HCT116 (cell line): ENCODE results near the gene TBX2. TPM values are rescaled to one million over a fixed set of nuclear protein-coding genes. Genes with fewer than 3 reads are reported as not detected.

Source experiments
- ATAC-seq: fragments of 200-7000 bp; cut with Tn5 transposase; 2 replicates; pipeline ENCODE4 v1.9.1; 2020; ENCODE audit warnings: mild to moderate bottlenecking, moderate library complexity
- BruUV-seq: library from RNA; stranded (reverse); fragments of 400-500 nt; replicated peaks from 2 replicates; lab custom pipeline; 2021; lab: Mats Ljungman, UMichigan
- CTCF ChIA-PET: fragments of 300-600 bp; sonication (Branson Sonifier 250); formaldehyde crosslinking; loops from one replicate; lab custom pipeline; 2021; ENCODE audit warnings: antibody characterized with exemption; lab: Charles Lee
- POLR2A ChIA-PET: fragments of 300-600, 350-600 bp; sonication (Branson Sonifier 250); formaldehyde crosslinking; loops from one replicate; lab custom pipeline; 2021; ENCODE audit warnings: antibody characterized with exemption; lab: Charles Lee
- RAD21 ChIA-PET, 2 experiments: fragments of 300-600 bp; sonication (Branson Sonifier 250); formaldehyde crosslinking; loops; one replicate each; lab custom pipeline; 2023; ENCODE audit warnings: low total read pairs in 2 of 2; ENCODE audit not compliant: uncharacterized antibody in 2 of 2, unreplicated experiment in 2 of 2, low non-redundant PET in 1 of 2; lab: Charles Lee
- DNase-seq: peaks from one replicate; pipeline ENCODE4 v3.0.0-alpha.2; 2010; ENCODE audit warnings: low read depth, low spot score
- H2AFZ ChIP-seq: fragments of 200-600 bp; shearing (Covaris generic), sonication (generic); 2 replicates; pipeline ENCODE4 v1.6.1; 2017; ENCODE audit warnings: low read depth, mixed run types, mixed read lengths, antibody characterized with exemption, low read length; ENCODE audit not compliant: poor library complexity, severe bottlenecking
- H3K27ac ChIP-seq: 2 replicates; pipeline ENCODE4 v1.5.1; 2012; ENCODE audit warnings: low read depth, low read length
- H3K27me3 ChIP-seq: fragments of 200-600 bp; sonication (generic); 2 replicates; pipeline ENCODE4 v1.6.1; 2016; ENCODE audit warnings: mixed run types, low read length, mixed read lengths; ENCODE audit not compliant: insufficient read depth
- H3K36me3 ChIP-seq, 2 experiments: fragments of 200-500 bp in 1 of 2; fragments of 200-600 bp in 1 of 2; sonication (Bioruptor generic) in 1 of 2; sonication (generic) in 1 of 2; 2 replicates each; pipeline versions ENCODE4 v1.5.1 to v1.6.1; 2014 to 2016; ENCODE audit warnings: low read length in 2 of 2, inconsistent platforms in 1 of 2, mixed read lengths in 1 of 2, mixed run types in 1 of 2; ENCODE audit not compliant: insufficient read depth in 2 of 2, control insufficient read depth in 1 of 2
- H3K4me1 ChIP-seq, 2 experiments: fragments of 200-600 bp in 1 of 2; sonication (generic) in 1 of 2; 2 replicates each; pipeline versions ENCODE4 v1.5.1 to v1.6.1; 2012 to 2017; ENCODE audit warnings: low read length in 2 of 2, inconsistent platforms in 1 of 2, mild to moderate bottlenecking in 1 of 2, mixed read lengths in 1 of 2, mixed run types in 1 of 2, moderate library complexity in 1 of 2; ENCODE audit not compliant: insufficient read depth in 2 of 2, control insufficient read depth in 1 of 2
- H3K4me2 ChIP-seq: fragments of 200-600 bp; sonication (generic); 2 replicates; pipeline ENCODE4 v1.6.1; 2017; ENCODE audit warnings: mixed run types, low read length, mixed read lengths
- H3K4me3 ChIP-seq, 2 experiments: fragments of 200-600 bp in 1 of 2; sonication (generic) in 1 of 2; replicated peaks in 1 of 2; 2 replicates each; pipeline ENCODE4 v1.5.1; 2011 to 2016; ENCODE audit warnings: low read length in 2 of 2, control low read depth in 1 of 2, low read depth in 1 of 2, mild to moderate bottlenecking in 1 of 2, mixed read lengths in 1 of 2, mixed run types in 1 of 2
- H3K79me2 ChIP-seq: fragments of 200-600 bp; sonication (generic); 2 replicates; pipeline ENCODE4 v1.6.1; 2017; ENCODE audit warnings: mild to moderate bottlenecking, mixed run types, low read length, moderate library complexity, mixed read lengths; ENCODE audit not compliant: insufficient read depth
- H3K9ac ChIP-seq: fragments of 200-600 bp; sonication (generic); 2 replicates; pipeline ENCODE4 v1.6.1; 2016; ENCODE audit warnings: low read length, mixed read lengths
- H3K9me2 ChIP-seq: fragments of 200-600 bp; sonication (generic), shearing (Covaris generic); 2 replicates; pipeline ENCODE4 v1.6.1; 2017; ENCODE audit warnings: mixed run types, mild to moderate bottlenecking, moderate library complexity; ENCODE audit not compliant: insufficient read depth
- H3K9me3 ChIP-seq, 2 experiments: fragments of 200-500 bp in 1 of 2; fragments of 200-600 bp in 1 of 2; sonication (Bioruptor generic) in 1 of 2; sonication (generic) in 1 of 2; 2 replicates each; pipeline ENCODE4 v1.6.1; 2014 to 2017; ENCODE audit warnings: low read length in 2 of 2, mixed read lengths in 2 of 2, inconsistent platforms in 1 of 2, low read depth in 1 of 2, mild to moderate bottlenecking in 1 of 2, mixed run types in 1 of 2, moderate library complexity in 1 of 2; ENCODE audit not compliant: control insufficient read depth in 1 of 2, insufficient read depth in 1 of 2
- H4K20me1 ChIP-seq: fragments of 200-600 bp; sonication (generic), shearing (Covaris generic); 2 replicates; pipeline ENCODE4 v1.6.1; 2017; ENCODE audit warnings: mixed run types, mild to moderate bottlenecking, moderate library complexity; ENCODE audit not compliant: insufficient read depth
- CEBPB ChIP-seq: IDR thresholded peaks from 2 replicates; pipeline ENCODE4 v1.6.1; 2012; ENCODE audit warnings: low read depth
- ELF1 ChIP-seq: IDR thresholded peaks from 2 replicates; pipeline ENCODE4 v1.6.1; 2012; ENCODE audit warnings: low read depth, borderline replicate concordance
- EZH2 ChIP-seq: fragments of 200-600 bp; sonication (generic); IDR thresholded peaks from 2 replicates; pipeline ENCODE4 v1.6.1; 2017; ENCODE audit warnings: antibody characterized with exemption, mixed run types
- EZH2phosphoT487 ChIP-seq: fragments of 200-600 bp; IDR thresholded peaks from 2 replicates; pipeline ENCODE4 v1.6.1; 2018; ENCODE audit warnings: antibody characterized with exemption, borderline replicate concordance
- FOSL1 ChIP-seq: IDR thresholded peaks from 2 replicates; pipeline ENCODE4 v1.6.1; 2012; ENCODE audit warnings: low read depth
- JUND ChIP-seq: IDR thresholded peaks from 2 replicates; pipeline ENCODE4 v1.6.1; 2012
- SP1 ChIP-seq: IDR thresholded peaks from 2 replicates; pipeline ENCODE4 v1.6.1; 2012; ENCODE audit warnings: low read depth
- SRF ChIP-seq: IDR thresholded peaks from 2 replicates; pipeline ENCODE4 v1.6.1; 2012; ENCODE audit warnings: low read depth
- TCF7L2 ChIP-seq: IDR thresholded peaks from 2 replicates; pipeline ENCODE4 v1.7.0; 2011; ENCODE audit warnings: borderline replicate concordance, inconsistent platforms; ENCODE audit not compliant: insufficient read depth, insufficient read length; ENCODE audit errors: extremely low read depth
- ZFX ChIP-seq: fragments of 450-650 bp; IDR thresholded peaks from 2 replicates; pipeline ENCODE4 v1.6.1; 2017
- ZNF274 ChIP-seq: fragments of 200-500 bp; sonication (Bioruptor generic); IDR thresholded peaks from 2 replicates; pipeline ENCODE4 v1.6.1; 2014; ENCODE audit warnings: mild to moderate bottlenecking, low read depth, low read length, inconsistent platforms
- intact Hi-C: fragments of 100-400 bp; cut with micrococcal nuclease; formaldehyde crosslinking; loops from 2 replicates; pipeline ENCODE4 v1.10.0; 2022
- total RNA-seq: library from RNA; stranded (reverse); gene quantifications from one replicate; pipeline ENCODE4 v1.2.1, GENCODE V29; 2021; ENCODE audit not compliant: unreplicated experiment
- TF ChIP-seq, protein P1 (sequence below): IDR thresholded peaks from 2 replicates; pipeline ENCODE4 v1.6.1; 2012
- TF ChIP-seq, protein P2 (sequence below): IDR thresholded peaks from 2 replicates; pipeline ENCODE4 v1.6.1; 2011; ENCODE audit warnings: mild to moderate bottlenecking, low read length, moderate library complexity; ENCODE audit not compliant: insufficient replicate concordance; ENCODE audit errors: extremely low read depth
- TF ChIP-seq, protein P3 (sequence below): IDR thresholded peaks from 2 replicates; pipeline ENCODE4 v1.6.1; 2012
- TF ChIP-seq, protein P4 (sequence below), 3 experiments: fragments of 200-600 bp in 1 of 3; sonication (generic) in 1 of 3; IDR thresholded peaks in 2 of 3; conservative IDR thresholded peaks in 1 of 3; 2 replicates each; pipeline ENCODE4 v1.5.1; 2012 to 2017; ENCODE audit warnings: low read depth in 2 of 3, low read length in 2 of 3, antibody characterized with exemption in 1 of 3, borderline replicate concordance in 1 of 3, control low read depth in 1 of 3, mild to moderate bottlenecking in 1 of 3, mixed read lengths in 1 of 3, mixed run types in 1 of 3, moderate library complexity in 1 of 3; ENCODE audit not compliant: insufficient read depth in 1 of 3

Gene TBX2
- total RNA-seq, 1 experiment from 2014 or later: 0.71 TPM

DNA sequence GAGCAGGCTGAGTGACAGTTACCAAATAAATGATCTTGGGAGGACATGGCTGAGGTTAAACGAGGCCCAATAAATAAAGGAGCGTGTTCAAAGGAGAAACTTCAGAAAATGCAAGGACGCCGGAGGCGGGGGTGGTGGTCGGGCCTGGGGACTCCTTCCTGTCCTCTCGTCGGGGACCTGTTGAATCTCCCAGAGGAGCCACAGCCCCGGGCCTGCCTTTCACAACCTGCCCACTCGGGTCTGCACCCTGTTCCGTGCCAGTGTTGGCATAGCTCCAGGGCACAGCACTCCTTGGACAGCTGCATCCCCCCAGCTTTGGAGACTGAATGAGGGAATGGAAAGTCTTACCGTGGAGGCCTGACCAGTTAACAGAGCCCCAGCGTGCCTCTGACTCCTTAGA is 44.4 kb downstream of the TBX2 start (continued):
- no peak for TF ChIP-seq SRF
- TF ChIP-seq, protein P1, sequence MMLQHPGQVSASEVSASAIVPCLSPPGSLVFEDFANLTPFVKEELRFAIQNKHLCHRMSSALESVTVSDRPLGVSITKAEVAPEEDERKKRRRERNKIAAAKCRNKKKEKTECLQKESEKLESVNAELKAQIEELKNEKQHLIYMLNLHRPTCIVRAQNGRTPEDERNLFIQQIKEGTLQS: no peak
- no peak for TF ChIP-seq SP1
- TF ChIP-seq ZFX: no peak
- TF ChIP-seq, protein P2, sequence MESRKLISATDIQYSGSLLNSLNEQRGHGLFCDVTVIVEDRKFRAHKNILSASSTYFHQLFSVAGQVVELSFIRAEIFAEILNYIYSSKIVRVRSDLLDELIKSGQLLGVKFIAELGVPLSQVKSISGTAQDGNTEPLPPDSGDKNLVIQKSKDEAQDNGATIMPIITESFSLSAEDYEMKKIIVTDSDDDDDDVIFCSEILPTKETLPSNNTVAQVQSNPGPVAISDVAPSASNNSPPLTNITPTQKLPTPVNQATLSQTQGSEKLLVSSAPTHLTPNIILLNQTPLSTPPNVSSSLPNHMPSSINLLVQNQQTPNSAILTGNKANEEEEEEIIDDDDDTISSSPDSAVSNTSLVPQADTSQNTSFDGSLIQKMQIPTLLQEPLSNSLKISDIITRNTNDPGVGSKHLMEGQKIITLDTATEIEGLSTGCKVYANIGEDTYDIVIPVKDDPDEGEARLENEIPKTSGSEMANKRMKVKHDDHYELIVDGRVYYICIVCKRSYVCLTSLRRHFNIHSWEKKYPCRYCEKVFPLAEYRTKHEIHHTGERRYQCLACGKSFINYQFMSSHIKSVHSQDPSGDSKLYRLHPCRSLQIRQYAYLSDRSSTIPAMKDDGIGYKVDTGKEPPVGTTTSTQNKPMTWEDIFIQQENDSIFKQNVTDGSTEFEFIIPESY: no peak

DNA sequence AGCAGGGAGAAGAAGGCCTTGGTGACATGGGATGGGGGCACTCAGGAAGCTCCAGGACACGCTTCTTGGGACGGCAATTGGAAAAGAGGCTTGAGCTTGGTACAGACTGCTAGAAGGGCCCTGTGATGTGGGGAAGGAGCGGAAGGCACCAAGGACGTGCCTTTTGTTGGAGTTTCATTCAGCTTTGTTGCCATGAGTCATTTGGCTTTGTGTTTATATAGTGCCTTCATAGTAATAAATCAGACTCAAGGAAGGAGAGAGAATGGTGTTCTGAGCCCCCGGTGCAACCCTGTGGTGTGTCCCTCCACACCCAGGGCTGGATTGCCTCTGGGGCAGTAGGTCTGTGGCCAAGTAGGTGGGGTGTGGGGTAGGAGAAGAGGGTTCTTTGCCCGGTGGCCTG is 45.2 kb downstream of the TBX2 start:
- no peak overlapping the region for H2AFZ ChIP-seq
- RAD21 ChIA-PET: no interaction called here
- intact Hi-C loops: no loop called here

More for the DNA sequence above, 45.2 kb downstream of the TBX2 start:
- Histone ChIP-seq H3K4me3 (no peak overlapping the region), H3K9ac (no peak overlapping the region), H3K27me3 (no peaks in the 10 kb centered on the region), H3K36me3 (no peaks in the 10 kb centered on the region), H3K4me2 (no peak overlapping the region), H3K27ac (no peak overlapping the region), H3K9me3 (no peaks in the 10 kb centered on the region), H3K4me1 (peaks cover 0 to 8% of the 10 kb centered on the region in 2 experiments; a peak in 2 of 4 replicates), H3K79me2 (no peaks in the 10 kb centered on the region), H3K9me2 (no peaks in the 10 kb centered on the region), H4K20me1 (no peaks in the 10 kb centered on the region)
- DNase-seq: no peak
- POLR2A ChIA-PET: no interaction called here
- no TSS peak for BruUV-seq
- CTCF ChIA-PET: no interaction called here
- TF ChIP-seq TCF7L2 (no peak), FOSL1 (no peak), ZNF274 (no peak), EZH2phosphoT487 (no peak), EZH2 (no peak), SRF (no peak), SP1 (no peak), CEBPB (no peak), ELF1 (no peak), JUND (no peak)
- TF ChIP-seq, protein P2: no peak
- TF ChIP-seq, protein P3, sequence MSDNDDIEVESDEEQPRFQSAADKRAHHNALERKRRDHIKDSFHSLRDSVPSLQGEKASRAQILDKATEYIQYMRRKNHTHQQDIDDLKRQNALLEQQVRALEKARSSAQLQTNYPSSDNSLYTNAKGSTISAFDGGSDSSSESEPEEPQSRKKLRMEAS: no peak
- TF ChIP-seq, protein P4, sequence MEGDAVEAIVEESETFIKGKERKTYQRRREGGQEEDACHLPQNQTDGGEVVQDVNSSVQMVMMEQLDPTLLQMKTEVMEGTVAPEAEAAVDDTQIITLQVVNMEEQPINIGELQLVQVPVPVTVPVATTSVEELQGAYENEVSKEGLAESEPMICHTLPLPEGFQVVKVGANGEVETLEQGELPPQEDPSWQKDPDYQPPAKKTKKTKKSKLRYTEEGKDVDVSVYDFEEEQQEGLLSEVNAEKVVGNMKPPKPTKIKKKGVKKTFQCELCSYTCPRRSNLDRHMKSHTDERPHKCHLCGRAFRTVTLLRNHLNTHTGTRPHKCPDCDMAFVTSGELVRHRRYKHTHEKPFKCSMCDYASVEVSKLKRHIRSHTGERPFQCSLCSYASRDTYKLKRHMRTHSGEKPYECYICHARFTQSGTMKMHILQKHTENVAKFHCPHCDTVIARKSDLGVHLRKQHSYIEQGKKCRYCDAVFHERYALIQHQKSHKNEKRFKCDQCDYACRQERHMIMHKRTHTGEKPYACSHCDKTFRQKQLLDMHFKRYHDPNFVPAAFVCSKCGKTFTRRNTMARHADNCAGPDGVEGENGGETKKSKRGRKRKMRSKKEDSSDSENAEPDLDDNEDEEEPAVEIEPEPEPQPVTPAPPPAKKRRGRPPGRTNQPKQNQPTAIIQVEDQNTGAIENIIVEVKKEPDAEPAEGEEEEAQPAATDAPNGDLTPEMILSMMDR (IDR thresholded peaks at IDR 0.05 in 2 of 3, conservative IDR thresholded peaks at IDR 0.05 in 1 of 3; ENCODE audit: borderline replicate concordance in 1 of 3, insufficient read depth in 1 of 3, low read depth in 2 of 3, low read length in 2 of 3): no peak
- ATAC-seq: no peak
